HG02870 (cell line): ENCODE measurements around the gene RANBP9.

Source experiments
- ATAC-seq: cut with Tn5 transposase; IDR thresholded peaks from one replicate; pipeline ENCODE4 v1.9.1; 2021; ENCODE audit warnings: mild to moderate bottlenecking, moderate library complexity; ENCODE audit not compliant: unreplicated experiment

RANBP9 gene

DNA sequence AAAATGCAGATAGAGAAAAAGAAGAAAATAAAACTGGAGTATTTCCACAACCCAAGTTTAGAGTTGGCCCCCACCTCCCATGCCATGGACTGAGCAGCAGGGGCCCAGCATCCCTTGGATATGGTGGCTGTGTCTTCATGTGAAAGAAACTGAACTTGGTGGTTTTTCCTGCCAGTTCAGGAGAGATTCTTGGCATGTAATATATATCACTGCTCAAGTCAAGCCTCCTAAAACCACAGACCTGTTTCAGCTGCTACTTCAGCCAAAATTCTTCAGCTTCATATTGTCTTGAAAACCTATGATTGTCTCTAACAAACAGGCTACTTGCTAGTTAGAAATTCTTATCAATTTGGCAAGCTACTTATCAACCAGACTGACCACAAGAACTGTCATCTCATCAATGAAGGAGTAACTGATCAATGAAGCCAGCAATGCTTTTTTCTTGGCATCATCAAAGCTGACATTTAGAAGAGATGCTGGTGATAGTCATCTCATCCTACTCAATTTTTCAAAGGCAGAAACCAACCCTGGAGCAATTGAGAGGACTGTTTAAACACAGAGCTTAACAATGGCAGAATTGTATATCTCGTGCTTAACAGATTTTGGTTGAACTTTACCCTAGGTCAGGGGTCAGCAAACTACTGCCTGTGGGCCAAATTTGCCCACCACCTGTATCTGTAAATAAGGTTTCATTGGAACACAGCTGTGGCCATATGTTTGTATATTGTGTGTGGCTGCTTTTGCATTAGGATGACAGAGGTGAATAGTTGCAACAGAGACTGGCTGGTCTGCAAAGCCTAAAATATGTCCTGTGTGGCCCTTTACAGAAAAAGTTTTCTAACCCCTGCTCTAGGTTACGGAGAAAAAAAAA, 106.9 kb downstream of the RANBP9 start:
- ATAC-seq = no peak

DNA sequence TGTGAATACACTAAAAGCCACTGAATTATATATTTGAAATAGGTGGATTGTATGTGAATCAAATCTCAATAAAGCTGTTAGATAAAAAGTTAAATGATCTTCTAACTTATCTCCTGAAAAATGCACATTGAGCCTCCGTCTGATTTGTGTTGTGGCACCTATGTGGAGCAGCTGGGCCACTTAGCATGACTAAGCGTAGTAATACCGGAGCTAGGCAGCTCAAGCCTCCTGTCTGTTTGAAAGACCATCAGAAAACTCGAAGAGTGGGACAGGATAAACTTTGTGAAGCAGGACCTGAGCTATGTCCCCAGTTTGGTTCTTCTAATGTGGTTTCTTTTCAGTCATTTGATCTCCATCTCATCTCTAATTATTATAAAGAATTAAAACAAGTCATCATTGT, 107.5 kb downstream of the RANBP9 start:
- ATAC-seq = no peak

DNA sequence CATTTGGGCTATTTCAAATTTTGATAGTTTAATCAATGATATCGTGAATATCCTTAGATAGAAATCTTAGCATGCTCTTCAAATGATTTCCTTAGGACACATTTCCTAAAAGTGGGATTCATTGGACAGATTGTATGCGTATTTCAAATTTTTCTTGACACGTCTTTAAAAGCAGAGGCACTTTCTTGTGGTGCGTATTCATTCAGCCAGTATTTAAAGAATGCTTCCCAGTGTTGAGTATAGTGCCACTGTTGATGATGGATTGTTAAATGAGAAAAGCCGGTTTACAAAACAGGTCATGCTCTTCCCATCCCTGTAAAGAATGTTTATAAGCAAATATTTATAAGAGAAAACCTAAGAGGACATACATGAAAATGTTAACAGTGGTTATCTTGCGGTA, 111.6 kb downstream of the RANBP9 start:
- ATAC-seq = no peak

DNA sequence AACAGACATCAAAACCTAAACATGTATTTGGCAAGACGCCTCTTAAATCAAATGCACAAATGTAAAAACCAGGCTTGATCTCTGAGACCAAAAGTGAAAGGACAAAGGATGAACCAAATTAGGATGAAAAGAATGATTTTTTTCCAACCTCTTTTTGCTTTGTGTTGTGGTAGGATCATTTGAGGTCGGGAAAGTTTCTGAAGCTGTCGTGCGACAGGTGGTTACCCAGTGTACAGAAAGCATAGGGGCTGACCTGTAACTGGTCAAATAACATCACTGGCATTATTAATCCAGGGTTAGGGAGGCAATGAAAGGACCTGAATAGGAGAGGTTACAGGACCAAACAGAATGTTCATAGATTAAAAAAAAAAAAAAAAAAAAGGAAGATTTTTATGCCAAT, 114.6 kb downstream of the RANBP9 start:
- no peak for ATAC-seq

DNA sequence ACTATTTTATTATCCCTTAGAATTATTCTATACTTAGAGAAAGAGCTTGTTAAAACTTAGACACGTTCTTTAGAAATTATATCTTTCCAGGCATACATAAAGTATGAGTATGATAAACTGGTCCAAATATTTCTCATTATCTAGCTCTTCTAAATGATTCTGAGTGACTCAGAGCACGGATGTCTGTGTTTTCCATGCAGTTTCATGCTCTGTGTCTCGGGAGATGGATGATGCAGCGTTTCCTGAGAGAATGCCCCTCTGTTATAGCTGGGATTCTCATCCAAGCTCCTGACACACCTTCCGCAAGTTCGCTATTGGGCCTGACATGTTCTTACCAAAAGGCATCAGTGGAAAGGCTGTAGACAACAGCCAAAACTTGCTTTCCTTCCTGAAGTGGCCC, 117.9 kb downstream of the RANBP9 start:
- ATAC-seq = no peak

DNA sequence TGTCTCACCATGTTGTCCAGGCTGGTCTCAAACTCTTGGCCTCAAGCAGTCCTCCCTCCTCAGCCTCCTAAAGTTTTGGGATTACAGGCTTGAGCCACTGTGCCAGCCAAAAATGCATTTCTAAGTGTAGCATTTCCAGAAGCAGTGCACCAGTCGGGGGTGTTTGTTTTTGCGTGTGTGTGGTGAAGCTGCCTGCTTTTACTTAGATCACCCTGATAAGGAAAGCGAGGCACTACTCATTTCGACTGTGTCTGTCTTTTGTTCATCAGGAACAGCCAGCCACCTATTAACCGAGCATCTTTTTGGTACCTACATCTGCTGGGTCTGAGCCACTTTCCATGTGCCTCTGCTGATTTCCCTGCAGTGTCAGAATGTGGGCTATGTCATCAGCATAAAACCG, 118.5 kb downstream of the RANBP9 start:
- ATAC-seq = no peak

DNA sequence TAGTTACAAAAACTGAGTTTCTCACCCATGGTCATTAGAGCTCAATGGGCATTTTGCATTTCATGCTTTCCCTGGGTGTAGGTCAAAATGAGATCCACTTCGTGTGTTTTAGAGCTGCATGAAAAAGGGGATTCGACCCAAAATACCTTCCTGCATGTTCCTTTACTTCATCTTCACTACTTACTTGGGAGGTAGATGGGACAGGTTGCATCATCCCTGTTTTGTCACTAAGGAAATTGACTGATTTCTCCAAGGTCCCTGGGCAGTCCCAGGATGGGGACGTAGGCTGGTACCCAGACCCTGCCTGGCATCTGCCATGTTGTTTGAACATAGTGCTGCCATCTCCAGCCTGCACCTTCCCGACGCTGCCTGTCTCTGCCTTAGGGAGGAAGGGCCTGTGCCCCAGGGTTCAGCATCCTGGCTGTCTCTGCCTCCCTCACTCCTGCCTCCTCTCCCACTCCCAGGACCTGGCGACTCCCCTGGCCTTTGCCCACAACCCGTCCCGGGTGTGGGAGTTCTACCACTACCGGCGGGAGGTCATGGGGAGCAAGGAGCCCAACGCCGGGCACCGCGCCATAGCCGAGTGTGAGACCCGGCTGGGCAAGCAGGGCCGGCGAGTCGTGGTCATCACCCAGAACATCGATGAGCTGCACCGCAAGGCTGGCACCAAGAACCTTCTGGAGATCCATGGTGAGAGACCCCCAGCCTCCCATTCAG, 120.3 kb downstream of the RANBP9 start:
- no peak for ATAC-seq

DNA sequence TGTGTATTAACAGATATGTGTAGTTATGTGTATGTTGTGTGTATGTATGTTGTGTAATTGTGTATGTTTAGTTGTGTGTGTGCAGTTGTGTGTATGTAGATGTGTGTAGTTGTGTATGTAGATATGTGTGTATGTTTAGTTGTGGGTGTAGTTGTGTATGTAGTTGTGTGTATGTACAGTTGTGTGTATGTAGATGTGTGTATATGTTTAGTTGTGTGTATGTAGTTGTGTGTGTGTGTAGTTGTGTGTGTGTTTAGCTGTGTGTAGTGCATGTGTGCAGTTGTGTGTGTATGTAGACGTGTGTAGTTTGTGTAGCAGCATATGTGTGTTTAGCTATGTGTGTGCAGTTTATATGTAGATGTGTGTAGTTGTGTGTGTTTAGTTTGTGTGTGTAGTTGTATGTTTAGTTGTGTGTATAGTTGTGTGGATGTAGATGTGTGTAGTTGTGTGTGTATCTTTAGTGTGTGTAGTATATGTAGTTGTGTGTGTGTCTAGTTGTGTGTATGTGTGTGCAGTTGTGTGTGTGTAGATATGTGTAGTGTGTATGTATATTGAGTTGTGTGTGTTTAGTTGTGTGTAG, 121.0 kb downstream of the RANBP9 start:
- no peak for ATAC-seq

DNA sequence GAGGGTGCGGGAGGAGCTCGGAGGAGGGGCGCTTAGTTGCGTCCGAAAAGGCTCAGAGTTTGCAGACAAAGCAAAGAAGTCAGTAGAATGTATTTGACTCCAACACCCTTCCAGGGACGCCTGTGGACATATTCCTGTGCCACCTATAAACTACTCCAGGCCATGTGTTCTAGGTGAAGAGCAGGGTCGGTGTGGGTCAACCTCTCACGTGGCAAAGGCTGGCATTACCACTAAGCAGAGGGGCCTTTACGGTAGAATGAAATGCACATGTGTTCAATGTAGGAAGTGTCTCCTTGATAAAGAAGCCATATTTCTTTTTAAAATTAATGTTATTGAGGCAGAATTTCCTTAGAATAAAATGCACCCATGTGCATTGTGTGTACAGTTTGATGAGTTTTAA, 121.8 kb downstream of the RANBP9 start:
- ATAC-seq = no peak

DNA sequence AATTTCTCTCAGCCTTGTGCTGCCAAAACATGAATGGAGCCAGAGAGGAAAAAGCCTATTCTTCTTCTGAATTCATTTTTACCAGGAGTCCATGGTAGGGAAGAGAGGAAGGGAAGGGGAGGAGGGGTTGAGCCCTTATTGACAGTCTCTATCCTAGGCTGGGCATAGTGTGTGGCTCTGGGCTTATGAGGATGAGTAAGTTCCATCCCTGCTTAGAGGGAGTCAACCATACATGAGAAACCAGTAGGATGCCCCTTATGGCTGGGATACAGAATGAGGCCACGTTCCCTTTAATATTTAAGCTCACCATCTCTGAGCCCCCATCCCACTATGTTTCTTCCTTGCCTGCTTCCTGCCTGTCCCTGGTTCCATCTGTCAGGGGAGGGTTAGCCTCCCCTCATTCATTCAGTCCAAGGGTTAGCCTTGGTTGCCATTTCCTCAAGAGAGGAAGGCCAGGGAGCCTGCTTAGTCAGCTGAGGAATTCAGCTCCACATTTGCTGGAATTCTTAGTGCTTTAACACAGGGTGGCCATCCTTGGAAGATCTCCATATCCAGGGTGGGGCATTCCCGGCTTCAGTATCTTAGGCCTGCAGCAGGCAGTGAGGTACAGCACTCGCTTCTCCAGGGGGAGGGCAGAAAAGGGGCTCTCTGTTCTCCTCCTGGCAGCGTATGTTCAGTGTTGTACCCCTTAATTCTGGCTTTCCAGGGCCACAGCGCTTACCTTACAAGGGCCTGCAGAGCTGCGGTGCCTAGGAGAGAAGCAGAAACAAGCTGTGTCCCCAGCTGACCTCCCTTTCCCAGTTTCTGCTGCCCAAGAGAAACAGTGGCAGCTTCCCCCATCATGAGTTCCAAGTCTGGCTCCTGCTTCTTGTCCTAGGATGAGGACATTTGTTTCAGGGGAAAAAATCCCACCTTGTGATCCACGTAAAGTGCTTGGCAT, 124.8 kb downstream of the RANBP9 start:
- no peak for ATAC-seq

DNA sequence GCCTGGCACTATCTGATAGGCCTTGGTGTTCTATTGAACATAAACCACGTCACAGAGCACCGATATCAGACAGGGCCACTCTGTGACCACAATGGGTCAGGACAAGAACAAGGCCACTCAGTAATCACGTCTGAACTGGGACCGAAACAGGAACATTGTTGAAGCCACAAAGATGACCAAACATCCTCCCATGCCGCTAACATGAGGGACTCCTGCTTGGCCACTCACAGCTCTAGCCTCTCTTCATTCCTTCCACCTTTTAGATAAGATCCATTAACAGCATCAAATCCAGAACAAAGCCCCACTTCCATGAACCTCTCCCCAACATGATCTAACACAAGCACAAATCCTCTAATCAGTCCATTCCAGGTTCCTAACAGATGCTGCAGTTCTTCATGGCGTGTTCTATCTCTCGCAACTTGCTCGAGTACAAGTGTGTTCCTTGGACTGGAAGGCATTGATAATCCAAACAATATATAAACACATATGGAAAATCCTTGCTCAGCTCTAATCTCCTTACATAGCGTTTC, 129.9 kb downstream of the RANBP9 start:
- no peak for ATAC-seq

DNA sequence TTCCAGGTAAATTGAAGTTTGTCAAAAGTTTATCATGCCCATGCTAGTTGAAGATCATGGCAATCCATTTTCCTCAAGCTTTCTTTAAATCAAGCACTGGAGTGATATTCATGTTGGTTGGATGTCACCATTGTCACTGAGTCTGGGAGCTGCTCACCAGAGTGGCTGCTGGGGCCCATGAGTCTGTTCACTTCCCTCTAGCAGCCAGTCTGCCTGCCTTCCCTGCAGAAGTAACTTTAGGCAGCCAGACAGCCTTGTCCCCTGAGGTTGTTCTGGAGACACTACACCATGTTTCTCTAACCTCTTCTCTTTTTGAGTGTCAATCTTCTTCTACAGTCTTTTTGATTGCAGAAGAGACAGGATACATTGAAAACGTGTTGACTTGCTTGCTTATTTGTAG, 131.7 kb downstream of the RANBP9 start:
- ATAC-seq = no peak

DNA sequence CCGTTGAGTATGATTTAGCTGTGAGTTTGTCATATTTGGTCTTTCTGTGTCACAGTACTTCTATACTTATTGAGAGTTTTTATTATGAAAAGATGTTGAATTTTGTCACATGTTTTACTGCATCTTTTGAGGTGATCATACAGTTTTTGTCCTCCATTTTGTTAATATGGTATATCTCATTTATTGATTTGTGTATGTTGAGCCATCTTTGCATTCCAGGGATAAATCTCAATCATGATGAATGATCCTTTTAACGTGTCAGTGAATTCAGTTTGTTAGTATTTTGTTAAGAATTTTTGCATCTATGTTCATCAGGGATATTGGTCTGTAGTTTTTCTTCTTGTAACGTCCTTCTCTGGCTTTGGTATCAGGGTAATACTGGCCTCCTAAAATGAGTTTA, 133.7 kb downstream of the RANBP9 start:
- ATAC-seq = no peak

DNA sequence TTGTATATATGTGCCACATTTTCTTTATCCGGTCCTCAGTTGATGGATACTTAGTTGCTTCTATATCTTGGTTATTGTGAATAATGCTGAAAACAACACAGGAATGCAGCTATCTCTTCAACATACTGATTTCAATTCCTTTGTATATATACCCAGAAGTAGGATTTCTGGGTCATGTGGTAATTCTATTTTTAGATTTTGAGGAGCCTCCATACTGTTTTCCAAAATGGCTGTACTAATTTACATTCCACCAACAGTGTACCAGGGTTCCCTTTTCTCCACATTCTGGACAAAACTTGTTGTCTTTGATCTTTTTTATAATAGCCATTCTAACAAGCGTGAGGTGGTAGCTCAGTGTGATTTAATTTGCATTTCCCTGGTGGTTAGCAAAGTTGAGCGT, 135.6 kb downstream of the RANBP9 start:
- ATAC-seq = no peak

DNA sequence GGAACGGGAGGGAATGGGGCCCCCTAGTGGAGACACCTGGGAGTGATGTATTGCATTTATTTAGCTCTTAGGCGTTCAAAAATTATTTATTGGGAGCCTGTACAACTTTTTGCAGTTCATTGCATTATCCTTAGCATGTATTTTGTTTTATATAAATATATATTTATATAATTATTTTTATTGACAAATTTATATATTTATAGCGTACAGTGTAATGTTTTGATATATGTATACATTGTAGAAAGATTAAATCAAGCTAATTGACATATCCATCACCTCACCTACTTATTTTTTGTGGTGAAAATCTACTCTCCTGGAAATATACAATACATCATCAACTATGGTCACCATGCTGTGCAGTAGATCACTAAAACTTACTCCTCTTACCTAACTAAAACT, 136.3 kb downstream of the RANBP9 start:
- no peak for ATAC-seq

DNA sequence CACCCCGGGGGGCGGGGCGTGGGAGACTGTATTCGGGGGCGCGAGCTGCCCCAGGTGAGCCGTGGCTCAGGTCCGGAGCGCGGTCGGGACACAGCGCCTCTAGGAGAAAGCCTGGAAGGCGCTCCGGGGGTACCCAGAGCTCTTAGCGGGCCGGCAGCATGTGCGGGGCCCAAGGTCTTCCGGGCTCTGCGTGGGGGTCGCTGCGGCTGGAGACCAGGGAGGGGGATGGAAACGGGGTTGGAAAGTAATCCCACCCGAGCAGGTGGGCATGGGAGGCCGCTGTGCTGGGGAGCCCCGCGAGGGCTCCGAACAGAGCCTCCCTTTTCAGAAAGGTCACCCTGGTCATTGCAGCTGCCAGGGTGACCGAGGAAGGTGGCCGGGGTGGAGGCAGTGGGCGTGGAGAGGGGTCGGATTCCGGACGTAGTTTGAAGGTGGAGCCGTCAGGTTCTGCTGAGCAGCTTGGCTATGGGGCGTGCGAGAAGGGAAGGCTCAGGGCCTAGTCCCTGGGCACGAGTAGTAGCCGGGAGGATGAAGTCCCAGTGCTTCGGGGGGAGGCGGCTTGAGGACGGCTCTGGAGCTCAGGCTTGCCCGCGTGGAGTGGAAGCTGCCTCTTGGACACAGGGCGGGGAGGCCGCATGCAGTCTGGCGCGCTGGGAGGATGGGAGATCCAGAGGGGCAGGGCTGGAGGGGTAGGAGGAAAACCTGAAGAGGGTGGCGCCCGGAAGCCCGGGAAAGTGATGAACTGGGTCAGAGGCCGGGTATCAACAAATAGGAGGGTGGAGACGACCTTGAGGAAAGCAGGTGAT, 136.9 kb downstream of the RANBP9 start, which contains the start of gene SIRT5:
TSS of gene SIRT5 (plus strand) at position 31 of the 806 bp plus-strand sequence. CDS start 9,510 bp downstream, outside the sequence.
- peak; percentile 69 for ATAC-seq

DNA sequence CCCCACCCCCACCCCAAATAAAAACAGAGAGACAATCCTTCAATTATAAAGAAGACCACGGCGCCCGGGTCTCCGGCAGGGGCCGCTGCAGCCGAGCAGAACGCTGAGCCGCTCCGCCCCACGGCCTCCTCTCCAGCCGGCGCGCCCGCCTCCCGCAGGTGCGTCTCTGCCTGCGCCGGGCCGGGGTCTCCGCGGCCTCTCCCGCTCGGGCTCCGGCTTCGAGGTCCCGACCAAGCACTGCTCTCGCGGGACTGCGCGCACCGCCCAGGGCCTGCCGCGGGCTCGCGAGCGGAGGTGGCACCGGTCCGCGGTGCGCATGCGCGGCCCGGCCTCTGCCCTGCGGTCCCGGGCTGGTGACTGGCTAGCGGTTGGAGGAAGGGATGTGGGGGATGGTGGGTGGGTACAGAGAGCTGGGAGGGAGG, 137.5 kb downstream of the RANBP9 start:
- peak; percentile 73 for ATAC-seq

DNA sequence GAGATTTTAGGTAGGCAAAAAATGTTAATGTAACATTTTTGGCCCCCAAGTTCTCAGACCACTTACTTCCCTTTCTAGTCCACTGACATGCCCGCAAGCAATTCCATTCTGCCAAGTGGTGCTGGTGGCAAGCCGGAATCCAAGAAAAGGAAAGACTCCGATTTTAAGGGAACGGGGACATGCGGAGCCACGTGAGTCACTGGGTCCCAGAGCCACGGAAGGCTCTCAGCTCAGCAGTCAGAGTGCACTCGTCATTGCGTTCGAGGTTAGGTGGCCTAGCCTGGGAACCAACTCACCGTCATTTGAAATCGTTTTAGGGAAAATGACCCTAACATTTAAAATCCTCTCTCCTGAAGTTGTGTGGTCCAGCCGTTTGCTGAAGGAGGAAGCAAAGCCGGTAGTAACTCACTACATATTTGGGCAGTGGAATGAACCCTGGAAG, 137.9 kb downstream of the RANBP9 start:
- no peak for ATAC-seq

DNA sequence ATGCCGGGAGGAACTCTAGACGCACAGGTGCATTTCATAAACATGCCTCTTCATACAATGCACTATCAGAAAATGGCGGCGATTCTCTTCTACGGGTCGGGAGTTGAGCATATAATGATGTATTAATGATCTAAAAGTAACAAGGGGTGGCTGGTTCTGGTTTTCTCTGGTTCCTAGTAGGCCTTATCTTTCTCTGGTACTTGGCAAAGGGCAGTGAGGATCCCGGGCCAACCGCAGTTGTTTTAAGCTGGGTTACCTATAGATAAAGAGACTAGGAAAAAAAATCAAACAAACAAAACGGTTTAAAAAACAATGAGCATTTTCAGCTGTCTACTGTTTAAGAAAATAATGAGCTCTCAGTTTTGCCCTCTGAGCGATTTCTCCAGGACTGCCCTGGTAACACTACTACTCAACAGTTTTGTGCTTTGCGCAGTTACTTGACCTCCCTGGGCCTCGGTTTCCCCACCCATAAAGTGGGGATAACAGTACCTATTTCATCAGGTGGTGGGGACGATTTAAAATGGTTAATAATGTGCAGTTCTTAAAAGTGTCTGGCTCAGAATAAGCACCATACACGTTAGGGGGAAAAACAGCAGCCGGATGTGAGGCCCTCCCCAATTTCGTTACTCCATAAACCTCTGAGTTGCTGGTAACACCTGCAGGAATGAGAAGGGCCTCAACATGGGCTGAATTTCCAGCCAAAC, 138.5 kb downstream of the RANBP9 start:
- no peak for ATAC-seq
